IPS DF 19.7 (cell line): ENCODE data around the gene TEDC2.
"Not testable (repeated sequence)": the region's sequence is repeated elsewhere in the genome, so short reads cannot be mapped to it uniquely, and the experiment has no call there.

Source experiments
- DNase-seq: peaks from one replicate; pipeline ENCODE4 v3.0.0-alpha.2; 2013; ENCODE audit warnings: low read depth, low spot score

The TEDC2 gene, protein sequence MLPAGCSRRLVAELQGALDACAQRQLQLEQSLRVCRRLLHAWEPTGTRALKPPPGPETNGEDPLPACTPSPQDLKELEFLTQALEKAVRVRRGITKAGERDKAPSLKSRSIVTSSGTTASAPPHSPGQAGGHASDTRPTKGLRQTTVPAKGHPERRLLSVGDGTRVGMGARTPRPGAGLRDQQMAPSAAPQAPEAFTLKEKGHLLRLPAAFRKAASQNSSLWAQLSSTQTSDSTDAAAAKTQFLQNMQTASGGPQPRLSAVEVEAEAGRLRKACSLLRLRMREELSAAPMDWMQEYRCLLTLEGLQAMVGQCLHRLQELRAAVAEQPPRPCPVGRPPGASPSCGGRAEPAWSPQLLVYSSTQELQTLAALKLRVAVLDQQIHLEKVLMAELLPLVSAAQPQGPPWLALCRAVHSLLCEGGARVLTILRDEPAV

DNA sequence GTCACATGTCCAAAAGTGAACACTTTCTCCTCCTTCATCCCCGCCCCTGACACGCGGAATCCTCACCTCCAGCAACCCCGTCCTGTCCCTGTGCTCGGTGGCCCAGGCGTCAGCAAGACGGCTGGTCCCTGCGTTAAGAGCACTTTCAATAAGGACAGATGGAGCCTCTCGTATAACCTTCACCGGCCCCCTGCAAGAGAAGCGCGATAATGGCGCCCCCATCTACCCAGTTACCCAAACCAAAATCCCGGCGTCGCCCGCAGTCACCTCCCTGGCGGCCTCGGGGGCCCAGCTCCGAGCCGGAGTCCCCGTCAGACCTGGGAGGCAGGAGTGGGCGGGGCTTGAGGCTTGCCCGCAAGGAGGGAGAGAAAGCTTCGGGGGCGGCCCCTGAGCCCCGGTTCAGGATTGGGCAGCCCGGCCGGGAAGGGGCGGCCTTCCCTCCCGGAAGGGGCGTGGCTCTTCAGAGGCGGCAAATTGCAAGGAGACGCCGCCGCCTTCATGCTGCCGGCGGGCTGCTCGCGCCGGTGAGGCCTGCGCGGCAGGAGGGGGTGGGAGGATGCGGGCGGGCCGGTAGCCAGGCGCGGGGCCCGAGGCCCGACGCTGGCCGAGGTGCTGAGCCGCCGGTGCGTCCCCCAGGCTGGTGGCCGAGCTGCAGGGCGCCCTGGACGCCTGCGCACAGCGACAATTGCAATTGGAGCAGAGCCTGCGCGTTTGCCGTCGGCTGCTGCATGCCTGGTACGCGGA is at the start of gene TEDC2:
TSS of gene TEDC2 (plus strand) at position 463 of the 744 bp plus-strand sequence. CDS start at position 499, 36 bp downstream.
- DNase-seq = peak; percentile 67

DNA sequence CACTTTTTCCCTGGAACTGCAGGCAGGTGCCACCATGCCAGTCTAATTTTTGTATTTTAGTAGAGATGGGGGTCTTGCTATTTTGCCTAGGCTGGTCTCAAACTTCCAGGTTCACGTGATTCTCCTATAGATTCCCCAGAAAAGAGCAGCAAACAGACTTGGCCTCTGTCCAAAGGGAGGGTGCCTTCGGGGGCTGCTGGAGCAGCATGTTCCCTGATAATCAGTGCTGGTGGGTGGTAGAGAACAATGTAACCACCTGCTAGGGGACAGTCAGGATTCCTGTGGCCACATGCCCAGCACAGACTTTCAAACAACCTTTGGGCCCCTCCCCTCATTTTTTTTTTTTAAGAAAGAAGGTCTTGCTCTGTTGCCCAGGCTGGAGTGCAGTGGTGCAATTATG is 44.8 kb upstream of the TEDC2 start:
- DNase-seq = no peak

DNA sequence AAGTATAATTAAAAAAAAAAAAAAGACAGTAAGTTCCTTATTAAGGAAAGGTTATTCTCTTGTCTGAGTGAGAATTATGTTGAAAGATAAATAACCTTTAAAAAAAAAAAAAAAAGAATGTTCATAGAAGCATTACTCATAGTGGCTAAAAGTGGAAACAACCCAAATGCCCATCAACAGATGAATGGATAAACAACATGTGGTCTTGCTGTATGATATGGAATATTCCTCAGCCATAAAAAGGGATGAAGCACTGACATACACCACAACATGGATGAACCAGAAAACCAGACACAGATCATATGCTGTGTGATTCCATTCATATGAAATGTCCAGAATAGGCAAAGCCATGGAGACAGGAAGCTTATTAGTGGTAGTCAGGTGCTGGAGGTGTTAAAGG is 39.9 kb upstream of the TEDC2 start:
- DNase-seq = no peak

DNA sequence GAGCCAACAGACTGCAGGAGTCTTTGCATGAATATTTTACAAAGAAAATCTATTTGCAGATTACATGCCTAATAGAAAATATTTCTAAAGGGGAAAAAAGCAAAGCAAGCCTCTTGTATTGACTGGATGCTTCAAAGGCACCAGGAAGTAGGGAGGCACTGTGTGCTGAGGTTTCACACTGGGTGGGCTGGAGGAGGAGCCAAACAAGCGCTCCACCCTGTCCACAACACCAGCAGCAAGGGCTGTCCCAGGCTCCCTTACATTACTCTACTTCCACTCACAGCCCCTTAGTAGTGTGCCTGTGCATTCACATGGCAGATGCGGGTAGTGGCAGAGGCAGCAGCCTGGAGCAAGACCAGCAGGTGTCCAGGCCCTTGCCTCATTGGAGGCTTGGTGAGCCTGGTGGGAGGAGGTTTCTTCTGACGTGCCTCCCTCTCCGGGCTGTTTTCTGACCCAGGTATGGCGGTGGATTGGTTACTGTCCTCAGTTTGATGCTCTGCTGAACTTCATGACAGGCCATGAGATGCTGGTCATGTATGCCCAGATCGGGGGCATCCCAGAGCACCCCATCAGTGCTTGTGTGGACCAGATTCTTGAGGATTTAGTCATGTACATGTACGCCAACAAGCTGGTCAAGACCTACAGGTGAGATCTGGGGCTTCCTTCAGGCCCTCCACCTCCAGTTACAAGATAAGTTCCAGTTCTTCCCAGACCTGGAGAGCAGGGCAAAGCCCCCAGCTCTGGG is 37.6 kb upstream of the TEDC2 start:
- DNase-seq = no peak

DNA sequence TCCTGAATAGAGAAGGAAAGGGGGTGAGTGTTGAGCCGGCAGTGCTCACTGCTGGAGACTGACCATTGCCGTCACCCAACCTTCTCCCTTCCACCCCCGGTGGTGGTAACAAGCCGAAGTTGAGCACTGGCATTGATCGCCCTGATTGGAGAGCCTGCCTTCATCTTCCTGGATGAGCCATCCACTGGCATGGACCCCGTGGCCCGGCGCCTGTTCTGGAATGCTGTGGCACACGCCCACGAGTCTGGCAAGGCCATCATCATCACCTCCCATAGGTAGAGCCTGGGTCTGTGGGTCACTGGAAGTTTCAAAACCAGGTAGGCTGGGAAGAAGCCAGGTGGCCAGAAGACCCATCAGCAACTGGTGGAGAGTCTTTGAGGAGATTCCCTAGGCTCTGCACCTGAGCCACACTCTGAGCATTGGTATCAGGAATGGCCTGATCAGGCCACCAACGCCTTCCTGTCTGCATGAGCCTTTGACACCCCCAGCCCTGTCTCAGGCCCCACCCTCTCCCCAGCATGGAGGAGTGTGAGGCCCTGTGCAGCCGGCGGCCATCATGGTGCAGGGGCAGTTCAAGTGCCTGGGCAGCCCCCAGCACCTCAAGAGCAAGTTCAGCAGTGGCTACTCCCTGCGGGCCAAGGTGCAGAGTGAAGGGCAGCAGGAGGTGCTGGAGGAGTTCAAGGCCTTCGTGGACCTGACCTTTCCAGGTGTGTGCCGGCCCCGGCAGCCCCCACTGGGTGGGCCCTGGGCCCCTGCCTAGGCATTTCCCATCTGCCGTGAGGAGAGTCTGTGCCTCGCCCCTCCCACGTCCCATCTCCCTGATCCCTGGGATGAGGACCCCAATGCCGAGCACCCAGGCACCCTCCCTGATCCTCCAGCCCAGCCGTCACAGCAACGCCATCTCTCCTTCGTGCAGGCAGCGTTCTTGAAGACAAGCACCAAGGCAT is 35.6 kb upstream of the TEDC2 start:
- no peak for DNase-seq

DNA sequence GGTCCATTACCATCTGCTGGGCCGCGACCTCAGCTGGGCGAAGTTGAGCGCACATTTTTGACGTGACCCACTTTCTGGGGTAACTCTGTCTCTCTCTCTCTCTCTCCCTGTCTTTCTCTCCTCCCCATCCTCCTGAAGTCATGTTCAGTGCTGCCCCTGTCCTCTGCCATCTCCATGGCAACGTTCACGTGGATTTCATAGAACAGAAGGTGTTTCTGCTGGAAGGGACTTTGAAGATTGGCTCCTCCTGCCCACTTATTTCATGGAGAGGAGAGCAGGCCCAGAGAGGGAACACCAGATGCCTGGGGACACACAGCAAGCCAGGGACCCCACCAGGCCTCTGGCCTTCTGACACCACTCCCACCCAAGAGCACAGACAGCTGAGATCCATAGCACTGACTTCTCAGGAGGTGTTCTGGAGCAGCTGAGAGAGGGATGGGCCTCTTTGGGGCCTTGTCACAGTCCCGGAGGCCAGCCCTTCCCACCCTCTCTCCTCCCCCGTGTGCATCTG is 34.8 kb upstream of the TEDC2 start:
- DNase-seq = no peak

DNA sequence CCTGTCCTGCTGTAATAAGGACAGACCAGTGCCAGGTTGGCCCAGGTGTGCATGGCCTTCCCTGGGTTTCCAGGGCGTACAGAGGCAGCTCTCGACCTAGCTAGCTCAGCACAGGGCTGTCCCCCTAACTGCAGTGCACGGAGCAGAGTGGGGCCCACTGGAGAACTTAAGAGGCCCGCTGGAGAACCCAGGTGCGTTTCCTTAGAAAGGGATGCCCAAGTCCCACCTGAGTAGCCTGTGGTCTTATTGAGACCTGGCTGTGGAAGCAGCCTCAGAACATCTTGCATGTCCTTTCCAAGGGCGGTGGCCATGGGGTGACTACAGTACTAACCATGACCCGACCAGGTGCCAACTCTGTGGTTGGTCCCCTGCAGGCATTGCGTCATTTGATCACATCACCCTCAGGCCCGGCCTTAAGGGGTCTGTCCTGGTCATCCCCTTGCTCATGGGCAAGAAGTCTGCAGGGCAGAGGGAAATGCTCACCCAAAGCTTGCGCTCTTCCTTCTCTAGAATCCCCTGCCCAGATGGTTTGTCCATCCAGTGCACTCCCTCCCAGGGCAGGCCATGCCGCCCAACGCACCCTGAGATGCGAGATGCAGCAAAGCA is 34.0 kb upstream of the TEDC2 start:
- DNase-seq = no peak

DNA sequence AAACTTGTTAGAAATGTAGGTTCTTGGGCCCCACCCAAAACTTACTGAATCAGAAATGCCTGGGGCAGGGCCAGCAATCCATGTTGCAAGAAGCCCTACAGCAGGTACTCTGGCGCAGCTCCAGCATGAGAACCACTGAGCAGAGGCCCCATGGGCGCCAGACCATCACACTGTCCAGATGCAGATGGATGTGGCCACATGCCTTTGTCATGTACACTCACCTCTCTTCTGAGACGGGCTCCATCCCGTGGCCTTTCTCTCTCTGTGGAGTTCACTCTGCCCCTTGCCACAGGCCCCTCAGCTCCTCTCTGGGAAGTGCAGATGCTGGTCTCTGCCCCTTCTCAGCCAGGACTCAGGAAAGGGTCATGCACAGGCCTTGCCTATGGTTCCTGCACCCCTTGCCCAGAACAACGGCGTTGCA is 33.0 kb upstream of the TEDC2 start:
- no peak for DNase-seq

DNA sequence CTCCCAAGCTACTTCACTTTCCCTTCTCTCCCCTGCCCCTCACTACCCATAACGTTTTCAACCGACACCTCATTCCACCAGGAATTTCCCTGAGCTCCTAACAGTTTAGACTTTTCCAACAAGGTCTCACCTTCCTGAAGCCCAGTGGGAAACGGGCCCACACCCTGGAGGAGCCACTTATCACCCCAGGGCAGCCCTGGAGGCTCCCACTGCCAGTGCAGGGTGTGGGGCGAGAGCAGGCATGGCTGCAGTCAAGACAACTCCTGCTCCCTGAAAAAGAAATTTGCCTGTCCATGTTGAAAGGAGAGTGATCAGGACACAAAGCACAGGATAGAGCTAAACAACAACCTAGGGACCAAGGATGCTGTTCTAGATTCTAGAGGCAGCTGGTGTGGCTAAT is 32.4 kb upstream of the TEDC2 start:
- DNase-seq = no peak

DNA sequence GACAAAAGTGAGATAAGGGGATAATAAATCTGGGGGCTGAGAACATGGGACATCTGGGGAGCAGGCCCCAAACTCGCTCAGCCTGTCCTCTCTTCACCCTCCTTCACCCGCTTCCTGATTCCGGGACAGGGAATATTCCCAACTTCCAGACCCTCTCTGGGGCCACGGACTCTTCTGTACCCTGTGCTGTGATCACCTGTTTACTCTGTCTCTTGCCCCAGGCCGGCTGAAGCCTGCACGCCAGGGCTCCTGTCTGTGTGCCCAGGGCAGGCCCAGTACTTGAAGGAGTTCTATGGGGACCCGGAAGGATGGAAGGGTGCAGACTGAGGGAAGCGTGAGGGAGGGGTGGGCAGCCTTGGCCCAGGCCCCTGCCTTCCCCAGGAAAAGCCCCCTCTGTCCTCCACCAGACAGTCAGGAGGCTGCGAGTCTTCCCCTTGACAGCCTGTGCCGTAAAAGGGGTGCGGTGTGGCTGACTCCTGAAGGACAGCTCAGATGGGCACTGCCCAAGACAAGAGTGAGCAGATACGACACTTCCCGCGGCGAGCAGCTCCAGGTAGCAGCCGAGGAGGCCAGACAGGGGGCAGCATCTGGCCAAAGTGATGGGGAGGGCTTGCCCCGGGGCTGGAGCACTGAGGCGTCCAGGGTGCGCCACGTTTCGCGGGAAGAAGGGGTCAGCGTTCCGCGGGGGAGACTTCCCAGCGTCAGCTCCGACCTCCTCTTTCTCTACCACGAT is 31.7 kb upstream of the TEDC2 start:
- no peak for DNase-seq

DNA sequence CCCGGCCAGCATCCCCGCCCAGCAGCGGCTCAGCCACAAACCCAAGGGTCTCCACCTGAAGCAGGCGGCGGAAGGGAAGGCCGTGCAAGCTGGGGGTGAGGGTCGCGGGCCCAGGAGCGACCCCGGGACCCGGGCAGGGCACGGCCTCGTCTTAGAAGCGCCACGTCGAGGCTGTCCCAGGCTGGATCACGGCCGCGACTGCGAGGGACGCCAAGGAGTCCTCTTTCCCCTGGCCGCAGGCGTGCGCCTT is 31.2 kb upstream of the TEDC2 start:
- DNase-seq = no peak

DNA sequence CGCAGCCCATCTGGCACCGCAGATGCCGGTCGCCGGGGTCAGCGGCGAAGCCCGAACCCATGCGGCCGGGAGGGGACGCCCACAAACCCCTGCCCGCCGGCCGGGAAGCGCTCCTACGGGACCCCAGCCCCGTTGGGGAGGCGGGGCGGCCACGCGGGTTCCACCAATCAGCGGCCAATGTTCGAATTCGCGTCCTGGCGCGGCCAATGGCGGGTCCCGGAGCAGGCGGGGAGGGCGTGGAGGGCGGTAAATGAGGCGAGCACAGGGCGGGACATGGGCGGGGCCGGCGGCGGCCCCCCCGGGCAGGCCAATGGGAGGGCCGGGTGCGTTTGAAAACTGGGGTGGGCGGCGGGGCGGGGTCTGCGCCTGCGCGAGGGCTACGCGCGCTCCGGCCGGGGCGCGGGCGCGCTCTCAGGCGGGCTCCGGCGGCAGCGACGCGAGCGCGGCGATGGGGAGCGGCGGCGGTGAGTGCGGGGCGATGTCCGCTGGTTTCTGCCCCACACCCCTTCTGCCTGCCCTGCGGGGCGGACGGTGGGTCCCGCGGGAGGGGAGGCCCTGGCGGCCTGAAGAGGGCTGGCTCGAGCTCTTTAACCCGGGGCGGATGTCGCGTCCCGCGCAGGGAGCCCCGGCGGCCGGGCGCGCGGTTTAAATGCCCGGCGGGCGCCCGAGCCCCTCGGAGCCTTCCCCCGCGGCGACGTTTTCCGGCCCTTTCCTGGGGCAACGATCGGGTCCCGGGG is 30.7 kb upstream of the TEDC2 start, which contains the start of gene CCNF:
TSS of gene CCNF (plus strand) at position 414 of the 737 bp plus-strand sequence. CDS start at position 449, 35 bp downstream.
- DNase-seq = peak; percentile 70

DNA sequence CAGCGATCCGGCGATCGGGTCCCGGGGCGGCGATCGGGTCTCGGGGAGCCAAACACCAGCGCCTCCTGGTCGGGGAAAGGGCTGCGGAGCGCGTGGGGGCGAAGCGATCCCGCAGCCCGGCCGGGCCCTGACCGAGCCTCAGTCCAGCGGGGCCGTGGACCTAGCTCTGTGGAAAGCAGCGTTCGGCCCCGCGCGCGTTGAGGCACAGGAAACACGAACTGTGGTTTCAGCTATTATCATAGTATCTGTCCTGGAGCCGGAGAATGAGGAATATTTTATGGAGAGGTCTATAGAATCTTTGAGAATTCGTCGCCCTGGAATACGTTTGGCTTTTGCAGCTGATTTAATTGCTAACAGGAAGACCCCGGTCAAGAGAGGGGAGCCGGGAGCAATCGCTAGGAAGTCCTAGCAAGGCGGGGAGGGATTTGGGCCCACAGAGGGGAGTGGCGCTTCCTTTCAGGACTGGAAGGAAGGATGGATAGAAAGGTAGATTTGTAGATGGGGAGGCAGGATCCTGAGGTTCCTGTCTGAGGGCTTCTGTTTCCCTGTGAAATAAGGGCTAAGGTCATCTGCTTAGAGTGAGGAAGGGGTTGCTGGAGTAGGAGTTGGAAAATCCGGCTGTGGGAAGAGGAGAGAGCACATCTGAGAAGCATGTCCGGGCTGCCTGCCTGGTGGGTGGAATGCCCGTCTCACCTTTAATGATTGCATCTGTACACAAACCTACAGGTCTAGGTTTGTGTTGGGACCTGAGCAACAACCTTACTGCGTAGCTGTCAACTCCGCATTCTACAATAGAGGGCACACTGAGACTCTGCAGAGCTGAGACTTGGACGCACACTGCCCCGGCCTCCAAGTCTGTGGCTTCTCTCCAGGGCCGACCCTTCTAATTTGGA is 29.9 kb upstream of the TEDC2 start:
- DNase-seq = no peak

DNA sequence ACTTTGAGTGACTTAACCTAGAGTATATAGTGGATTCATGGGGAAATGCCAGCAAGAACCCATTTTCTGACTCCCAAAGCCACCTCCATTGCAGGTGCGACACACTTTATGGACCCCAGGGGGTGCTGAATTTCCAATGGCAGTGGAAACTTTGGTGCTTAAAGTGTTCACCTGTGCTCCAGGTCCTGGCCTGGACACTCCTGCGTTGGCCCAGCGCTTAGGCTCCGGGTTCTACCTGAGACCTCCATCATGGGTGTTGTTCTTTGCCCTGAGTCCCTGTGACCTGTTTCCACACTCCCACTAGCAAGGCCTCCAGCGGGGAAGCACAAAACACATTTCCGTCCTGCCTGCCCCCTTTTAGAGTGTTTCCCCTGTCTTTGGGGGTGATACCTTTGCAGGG is 27.6 kb upstream of the TEDC2 start:
- DNase-seq = no peak

DNA sequence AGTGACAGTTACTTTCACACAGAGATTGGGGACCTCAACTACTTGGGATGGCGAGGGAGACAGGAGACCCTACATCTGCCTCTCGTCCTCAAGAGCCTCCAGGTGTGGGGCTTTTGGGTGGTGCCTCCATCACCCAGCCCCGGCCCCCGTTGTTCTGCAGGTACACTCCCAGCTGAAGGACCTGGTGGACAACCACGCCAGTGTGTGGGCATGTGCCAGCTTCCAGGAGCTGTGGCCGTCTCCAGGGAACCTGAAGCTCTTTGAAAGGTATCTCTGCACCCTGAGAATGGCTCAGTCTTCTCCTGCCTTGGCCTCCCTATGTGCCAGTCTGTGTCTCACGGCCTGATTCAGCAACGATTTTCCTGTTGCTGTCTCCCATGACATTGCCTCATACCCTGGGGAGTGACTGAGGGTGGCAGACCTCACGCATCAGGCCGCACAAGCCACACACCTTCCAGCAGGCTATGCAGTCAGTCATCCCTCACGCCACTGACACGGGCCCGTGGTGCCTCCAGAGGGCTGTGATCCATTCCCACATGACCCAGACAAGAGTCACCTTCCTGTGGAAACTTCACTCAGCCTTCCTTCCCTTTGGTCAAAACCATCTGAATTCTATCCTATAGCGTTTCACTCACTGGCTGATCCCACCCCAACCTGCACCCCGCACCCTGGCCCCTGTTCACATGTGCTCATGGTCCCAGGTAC is 27.0 kb upstream of the TEDC2 start:
- no peak for DNase-seq

DNA sequence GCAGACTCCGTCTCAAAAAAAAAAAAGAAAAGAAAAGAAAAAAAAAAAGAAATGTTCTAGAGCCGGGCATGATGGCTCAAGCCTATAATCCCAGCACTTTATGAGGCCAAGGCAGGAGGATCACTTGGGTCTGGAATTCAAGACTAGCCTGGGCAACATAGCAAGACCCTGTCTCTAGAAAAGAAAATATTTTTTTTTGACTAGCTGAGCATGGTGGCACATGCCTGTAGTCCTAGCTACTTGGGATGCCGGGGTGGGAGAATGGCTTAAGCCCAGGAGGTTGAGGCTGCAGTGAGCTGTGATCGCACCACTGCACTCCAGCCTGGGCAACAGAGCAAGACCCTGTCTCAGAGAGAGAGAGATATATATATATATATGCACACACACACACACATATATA is 24.7 kb upstream of the TEDC2 start:
- DNase-seq = not testable (repeated sequence)

DNA sequence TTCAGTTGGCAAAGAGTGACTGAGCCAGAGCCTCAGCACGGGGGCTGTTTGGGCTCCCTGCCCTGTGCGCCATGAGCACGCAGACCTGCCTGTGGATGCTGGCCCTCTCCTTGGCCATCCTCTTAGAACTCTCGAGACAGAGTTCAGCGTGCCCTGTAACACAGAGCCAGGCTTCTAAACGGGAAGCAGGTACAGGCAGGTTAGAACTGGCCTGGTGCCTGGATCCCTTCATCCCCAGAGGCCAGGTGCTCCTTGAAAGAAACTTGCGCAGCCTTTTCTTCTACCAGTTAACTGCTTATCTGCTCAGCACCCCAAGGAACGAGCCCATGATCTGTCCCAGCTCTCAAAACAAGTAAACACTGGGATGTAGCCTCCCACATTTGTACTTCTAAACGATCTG is 23.8 kb upstream of the TEDC2 start:
- DNase-seq = no peak
